ENCODE results near the gene RBMS1. TPM values are rescaled to one million over a fixed set of nuclear protein-coding genes. Genes with fewer than 3 reads are reported as not detected.

The RBMS1 gene
- total and polyA plus RNA-seq, 2 donors, result 39.8 to 53.7 TPM

- no peak overlapping the region for H3K4me3 ChIP-seq (ENCODE audit: low read length in 2 of 2)
- no peaks in the 10 kb centered on the region for H3K27me3 ChIP-seq (ENCODE audit: control insufficient read depth in 2 of 2, insufficient read depth in 1 of 2, low read length in 1 of 2)
- no peak overlapping the region for H3K27ac ChIP-seq (ENCODE audit: low read depth in 1 of 2, low read length in 1 of 2)
- no peak for DNase-seq (ENCODE audit: low read depth in 6 of 9, low spot score in 9 of 9)
- no peaks in the 10 kb centered on the region for H3K9me3 ChIP-seq (ENCODE audit: control insufficient read depth in 2 of 2, insufficient read depth in 1 of 2, low read length in 1 of 2)
- peaks cover 4% of the 10 kb centered on the region in 2 donors for H3K4me1 ChIP-seq (ENCODE audit: control insufficient read depth in 2 of 2, insufficient read depth in 2 of 2, low read length in 2 of 2)
- 82% methylated on average over 6 of the region's 6 CpGs for WGBS
- peaks cover 0 to 3% of the 10 kb centered on the region in 2 donors for H3K36me3 ChIP-seq (ENCODE audit: control insufficient read depth in 2 of 2, insufficient read depth in 2 of 2, low read length in 1 of 2)
Measured at GRCh38 chr2:160331258-160332025, 162.2 kb downstream of the RBMS1 start.

GRCh38 chr2:160328811-160329527, 164.6 kb downstream of the RBMS1 start:
- peaks cover 4% of the 10 kb centered on the region in 2 donors for H3K4me1 ChIP-seq (ENCODE audit: control insufficient read depth in 2 of 2, insufficient read depth in 2 of 2, low read length in 2 of 2)
- no peak for DNase-seq (ENCODE audit: low read depth in 6 of 9, low spot score in 9 of 9)
- H3K36me3 ChIP-seq (ENCODE audit: control insufficient read depth in 2 of 2, insufficient read depth in 2 of 2, low read length in 1 of 2), result peaks cover 0 to 3% of the 10 kb centered on the region in 2 donors
- 96% methylated on average over 9 of the region's 9 CpGs for WGBS
- no peak overlapping the region for H3K4me3 ChIP-seq (ENCODE audit: low read length in 2 of 2)
- no peak overlapping the region for H3K27ac ChIP-seq (ENCODE audit: low read depth in 1 of 2, low read length in 1 of 2)
- H3K27me3 ChIP-seq (ENCODE audit: control insufficient read depth in 2 of 2, insufficient read depth in 1 of 2, low read length in 1 of 2), result no peaks in the 10 kb centered on the region
- H3K9me3 ChIP-seq (ENCODE audit: control insufficient read depth in 2 of 2, insufficient read depth in 1 of 2, low read length in 1 of 2), result no peaks in the 10 kb centered on the region

GRCh38 chr2:160326786-160327185, 166.8 kb downstream of the RBMS1 start:
- no peaks in the 10 kb centered on the region for H3K4me1 ChIP-seq (ENCODE audit: control insufficient read depth in 2 of 2, insufficient read depth in 2 of 2, low read length in 2 of 2)
- no peaks in the 10 kb centered on the region for H3K27me3 ChIP-seq (ENCODE audit: control insufficient read depth in 2 of 2, insufficient read depth in 1 of 2, low read length in 1 of 2)
- no peak overlapping the region for H3K4me3 ChIP-seq (ENCODE audit: low read length in 2 of 2)
- DNase-seq (ENCODE audit: low read depth in 6 of 9, low spot score in 9 of 9), result no peak
- no peaks in the 10 kb centered on the region for H3K9me3 ChIP-seq (ENCODE audit: control insufficient read depth in 2 of 2, insufficient read depth in 1 of 2, low read length in 1 of 2)
- H3K27ac ChIP-seq (ENCODE audit: low read depth in 1 of 2, low read length in 1 of 2), result no peak overlapping the region
- H3K36me3 ChIP-seq (ENCODE audit: control insufficient read depth in 2 of 2, insufficient read depth in 2 of 2, low read length in 1 of 2), result peaks cover 0 to 3% of the 10 kb centered on the region in 2 donors

GRCh38 chr2:160325418-160325817, 168.2 kb downstream of the RBMS1 start:
- WGBS, result 89% methylated on average over 2 of the region's 2 CpGs
- no peaks in the 10 kb centered on the region for H3K4me1 ChIP-seq (ENCODE audit: control insufficient read depth in 2 of 2, insufficient read depth in 2 of 2, low read length in 2 of 2)
- H3K27ac ChIP-seq (ENCODE audit: low read depth in 1 of 2, low read length in 1 of 2), result no peak overlapping the region

GRCh38 chr2:160324917-160325316, 168.7 kb downstream of the RBMS1 start:
- whole genome bisulfite sequencing, result 96% methylated on average over 3 of the region's 3 CpGs
- no peak for DNase-seq (ENCODE audit: low read depth in 6 of 9, low spot score in 9 of 9)
- no peaks in the 10 kb centered on the region for H3K36me3 ChIP-seq (ENCODE audit: control insufficient read depth in 2 of 2, insufficient read depth in 2 of 2, low read length in 1 of 2)
- H3K27me3 ChIP-seq (ENCODE audit: control insufficient read depth in 2 of 2, insufficient read depth in 1 of 2, low read length in 1 of 2), result no peaks in the 10 kb centered on the region
- H3K4me3 ChIP-seq (ENCODE audit: low read length in 2 of 2), result no peak overlapping the region
- H3K27ac ChIP-seq (ENCODE audit: low read depth in 1 of 2, low read length in 1 of 2), result peak overlapping the region in 1 of 2 donors; percentile 25
- H3K4me1 ChIP-seq (ENCODE audit: control insufficient read depth in 2 of 2, insufficient read depth in 2 of 2, low read length in 2 of 2), result no peaks in the 10 kb centered on the region
- no peaks in the 10 kb centered on the region for H3K9me3 ChIP-seq (ENCODE audit: control insufficient read depth in 2 of 2, insufficient read depth in 1 of 2, low read length in 1 of 2)

More at GRCh38 chr2:160325418-160325817, 168.2 kb downstream of the RBMS1 start:
- Histone ChIP-seq H3K4me3 (ENCODE audit: low read length in 2 of 2) (no peak overlapping the region), H3K9me3 (ENCODE audit: control insufficient read depth in 2 of 2, insufficient read depth in 1 of 2, low read length in 1 of 2) (no peaks in the 10 kb centered on the region), H3K36me3 (ENCODE audit: control insufficient read depth in 2 of 2, insufficient read depth in 2 of 2, low read length in 1 of 2) (no peaks in the 10 kb centered on the region), H3K27me3 (ENCODE audit: control insufficient read depth in 2 of 2, insufficient read depth in 1 of 2, low read length in 1 of 2) (no peaks in the 10 kb centered on the region)
- peak in 1 of 9 donors; percentile 24 for DNase-seq (ENCODE audit: low read depth in 6 of 9, low spot score in 9 of 9)

- Histone ChIP-seq H3K36me3 (ENCODE audit: control insufficient read depth in 2 of 2, insufficient read depth in 2 of 2, low read length in 1 of 2) (no peaks in the 10 kb centered on the region), H3K27me3 (ENCODE audit: control insufficient read depth in 2 of 2, insufficient read depth in 1 of 2, low read length in 1 of 2) (no peaks in the 10 kb centered on the region), H3K9me3 (ENCODE audit: control insufficient read depth in 2 of 2, insufficient read depth in 1 of 2, low read length in 1 of 2) (no peaks in the 10 kb centered on the region), H3K4me3 (ENCODE audit: low read length in 2 of 2) (no peak overlapping the region), H3K27ac (ENCODE audit: low read depth in 1 of 2, low read length in 1 of 2) (no peak overlapping the region), H3K4me1 (ENCODE audit: control insufficient read depth in 2 of 2, insufficient read depth in 2 of 2, low read length in 2 of 2) (no peaks in the 10 kb centered on the region)
- WGBS, result 89% methylated on average over 12 of the region's 12 CpGs
- peak in 2 of 9 donors; percentile 11 to 48 for DNase-seq (ENCODE audit: low read depth in 6 of 9, low spot score in 9 of 9)
Measured at GRCh38 chr2:160324161-160324800, 169.3 kb downstream of the RBMS1 start.

- 74% methylated on average over 3 of the region's 3 CpGs for WGBS
- Histone ChIP-seq H3K4me1 (ENCODE audit: control insufficient read depth in 2 of 2, insufficient read depth in 2 of 2, low read length in 2 of 2) (peaks cover 0 to 2% of the 10 kb centered on the region in 2 donors), H3K36me3 (ENCODE audit: control insufficient read depth in 2 of 2, insufficient read depth in 2 of 2, low read length in 1 of 2) (no peaks in the 10 kb centered on the region), H3K27me3 (ENCODE audit: control insufficient read depth in 2 of 2, insufficient read depth in 1 of 2, low read length in 1 of 2) (no peaks in the 10 kb centered on the region), H3K27ac (ENCODE audit: low read depth in 1 of 2, low read length in 1 of 2) (no peak overlapping the region), H3K4me3 (ENCODE audit: low read length in 2 of 2) (no peak overlapping the region), H3K9me3 (ENCODE audit: control insufficient read depth in 2 of 2, insufficient read depth in 1 of 2, low read length in 1 of 2) (no peaks in the 10 kb centered on the region)
- DNase-seq (ENCODE audit: low read depth in 6 of 9, low spot score in 9 of 9), result no peak
Measured at GRCh38 chr2:160322320-160322719, 171.3 kb downstream of the RBMS1 start.

GRCh38 chr2:160321006-160321405, 172.6 kb downstream of the RBMS1 start:
- no peak overlapping the region for H3K27ac ChIP-seq (ENCODE audit: low read depth in 1 of 2, low read length in 1 of 2)
- H3K4me3 ChIP-seq (ENCODE audit: low read length in 2 of 2), result no peak overlapping the region
- H3K4me1 ChIP-seq (ENCODE audit: control insufficient read depth in 2 of 2, insufficient read depth in 2 of 2, low read length in 2 of 2), result peaks cover 0 to 2% of the 10 kb centered on the region in 2 donors
- H3K9me3 ChIP-seq (ENCODE audit: control insufficient read depth in 2 of 2, insufficient read depth in 1 of 2, low read length in 1 of 2), result no peaks in the 10 kb centered on the region
- H3K27me3 ChIP-seq (ENCODE audit: control insufficient read depth in 2 of 2, insufficient read depth in 1 of 2, low read length in 1 of 2), result no peaks in the 10 kb centered on the region
- peaks cover 0 to 3% of the 10 kb centered on the region in 2 donors for H3K36me3 ChIP-seq (ENCODE audit: control insufficient read depth in 2 of 2, insufficient read depth in 2 of 2, low read length in 1 of 2)
- DNase-seq (ENCODE audit: low read depth in 6 of 9, low spot score in 9 of 9), result no peak
- 98% methylated on average over 2 of the region's 2 CpGs for whole genome bisulfite sequencing

GRCh38 chr2:160319700-160320099, 173.9 kb downstream of the RBMS1 start:
- Histone ChIP-seq H3K27me3 (ENCODE audit: control insufficient read depth in 2 of 2, insufficient read depth in 1 of 2, low read length in 1 of 2) (no peaks in the 10 kb centered on the region), H3K27ac (ENCODE audit: low read depth in 1 of 2, low read length in 1 of 2) (no peak overlapping the region), H3K4me1 (ENCODE audit: control insufficient read depth in 2 of 2, insufficient read depth in 2 of 2, low read length in 2 of 2) (peaks cover 0 to 2% of the 10 kb centered on the region in 2 donors), H3K4me3 (ENCODE audit: low read length in 2 of 2) (no peak overlapping the region), H3K36me3 (ENCODE audit: control insufficient read depth in 2 of 2, insufficient read depth in 2 of 2, low read length in 1 of 2) (peaks cover 0 to 3% of the 10 kb centered on the region in 2 donors), H3K9me3 (ENCODE audit: control insufficient read depth in 2 of 2, insufficient read depth in 1 of 2, low read length in 1 of 2) (no peaks in the 10 kb centered on the region)
- DNase-seq (ENCODE audit: low read depth in 6 of 9, low spot score in 9 of 9), result no peak

All from thymus (tissue), 11 donors.